Endothelial cell of umbilical vein (primary cell): ENCODE measurements around the gene DLD. TPM values are rescaled to one million over a fixed set of nuclear protein-coding genes. Genes with fewer than 3 reads are reported as not detected.
A peak's percentile ranks its signal among the peaks of the same experiment; 100 is the strongest.

ENCODE experiments used
- BruUV-seq: library from RNA; stranded (reverse); fragments of 400-500 nt; replicated peaks from 2 replicates; lab custom pipeline; 2021; lab: Mats Ljungman, UMichigan
- CTCF ChIA-PET: fragments of 300-600, 350-600 bp; sonication (Branson Sonifier 250); formaldehyde crosslinking; loops from one replicate; lab custom pipeline; 2021; ENCODE audit warnings: antibody characterized with exemption, inconsistent platforms; lab: Charles Lee
- POLR2A ChIA-PET: fragments of 300-600, 350-600 bp; sonication (Branson Sonifier 250); formaldehyde crosslinking; loops from one replicate; lab custom pipeline; 2021; ENCODE audit warnings: antibody characterized with exemption, inconsistent platforms; lab: Charles Lee
- DNase-seq: peaks from one replicate; pipeline ENCODE4 v3.0.0-alpha.2; 2011; ENCODE audit warnings: low read depth, low spot score
- FAIRE-seq: peaks from 2 replicates; lab custom pipeline; 2011; peaks lifted over from hg19 to GRCh38; lab: Jason Lieb, UNC
- H2AFZ ChIP-seq: 2 replicates; pipeline ENCODE4 v1.6.0; 2012; ENCODE audit warnings: low read depth, low read length, control low read depth, inconsistent platforms
- H3K27ac ChIP-seq: 2 replicates; pipeline ENCODE4 v1.5.1; 2011; ENCODE audit warnings: low read depth, mild to moderate bottlenecking, control low read depth, low read length, moderate library complexity; ENCODE audit not compliant: insufficient read depth
- H3K27me3 ChIP-seq, 2 experiments: 2 replicates each; pipeline versions ENCODE4 v1.6.0 to v1.6.1; 2011; ENCODE audit warnings: low read length in 2 of 2, mixed read lengths in 1 of 2; ENCODE audit not compliant: control insufficient read depth in 2 of 2, insufficient read depth in 2 of 2
- H3K36me3 ChIP-seq, 2 experiments: 2 replicates in 1 of 2; 3 replicates in 1 of 2; pipeline ENCODE4 v1.5.1; 2011; ENCODE audit warnings: low read length in 2 of 2, mild to moderate bottlenecking in 1 of 2, moderate library complexity in 1 of 2; ENCODE audit not compliant: control insufficient read depth in 2 of 2, insufficient read depth in 2 of 2; ENCODE audit errors: extremely low read depth in 1 of 2
- H3K4me1 ChIP-seq: 3 replicates; pipeline ENCODE4 v1.5.1; 2011; ENCODE audit warnings: mild to moderate bottlenecking, low read length; ENCODE audit not compliant: control insufficient read depth, insufficient read depth; ENCODE audit errors: extremely low read depth
- H3K4me2 ChIP-seq: 2 replicates; pipeline ENCODE4 v1.6.1; 2011; ENCODE audit warnings: low read length, control low read depth, mixed read lengths; ENCODE audit not compliant: insufficient read depth
- H3K4me3 ChIP-seq, 3 experiments: fragments of 200-600 bp in 1 of 3; sonication (generic), shearing (Covaris generic) in 1 of 3; replicated peaks in 1 of 3; 2 replicates each; pipeline ENCODE4 v1.5.1; 2011 to 2016; ENCODE audit warnings: control low read depth in 3 of 3, low read length in 3 of 3, mild to moderate bottlenecking in 2 of 3, inconsistent platforms in 1 of 3, low read depth in 1 of 3, moderate library complexity in 1 of 3; ENCODE audit not compliant: insufficient read depth in 1 of 3
- H3K79me2 ChIP-seq: 2 replicates; pipeline ENCODE4 v1.6.0; 2012; ENCODE audit warnings: low read length, inconsistent platforms; ENCODE audit not compliant: control insufficient read depth, insufficient read depth
- H3K9ac ChIP-seq: replicated peaks from 2 replicates; pipeline ENCODE3; 2011; ENCODE audit warnings: low read length, control low read depth; ENCODE audit not compliant: insufficient read depth; ENCODE audit errors: extremely low read depth
- H3K9me1 ChIP-seq: replicated peaks from 3 replicates; pipeline ENCODE4 v1.6.0; 2011; ENCODE audit warnings: mild to moderate bottlenecking, low read length; ENCODE audit not compliant: control insufficient read depth, insufficient read depth; ENCODE audit errors: extremely low read depth
- H3K9me3 ChIP-seq: replicated peaks from 2 replicates; pipeline ENCODE4 v1.5.1; 2012; ENCODE audit warnings: low read length, inconsistent platforms; ENCODE audit not compliant: control insufficient read depth, insufficient read depth
- H4K20me1 ChIP-seq: replicated peaks from 2 replicates; pipeline ENCODE3; 2011; ENCODE audit warnings: mild to moderate bottlenecking, low read length; ENCODE audit not compliant: control insufficient read depth, insufficient read depth; ENCODE audit errors: extremely low read depth
- CTCF ChIP-seq, 2 donors: IDR thresholded peaks; 1 replicate in 1 of 2; 2 replicates in 1 of 2; pipeline ENCODE4 v1.5.1; 2011; ENCODE audit warnings: low read length in 2 of 2, mild to moderate bottlenecking in 2 of 2, moderate library complexity in 2 of 2, control low read depth in 1 of 2, inconsistent platforms in 1 of 2, low read depth in 1 of 2; ENCODE audit not compliant: insufficient read depth in 1 of 2; ENCODE audit errors: extremely low read depth in 1 of 2
- EZH2 ChIP-seq: IDR thresholded peaks from 2 replicates; pipeline ENCODE4 v1.6.1; 2012; ENCODE audit warnings: borderline replicate concordance, low read depth, mild to moderate bottlenecking, moderate library complexity, low read length, inconsistent platforms; ENCODE audit not compliant: severe bottlenecking
- FOS ChIP-seq: IDR thresholded peaks from 2 replicates; pipeline ENCODE4 v1.6.1; 2011; ENCODE audit warnings: mild to moderate bottlenecking, low read length, moderate library complexity, borderline replicate concordance; ENCODE audit not compliant: insufficient read depth
- GATA2 ChIP-seq: IDR thresholded peaks from 2 replicates; pipeline ENCODE4 v1.7.0; 2011; ENCODE audit warnings: low read depth, mild to moderate bottlenecking, moderate library complexity, mixed read lengths, low read length; ENCODE audit not compliant: insufficient read length, insufficient read depth
- JUN ChIP-seq: IDR thresholded peaks from 2 replicates; pipeline ENCODE4 v1.6.1; 2011; ENCODE audit warnings: borderline replicate concordance, low read depth; ENCODE audit not compliant: insufficient read length, insufficient read depth
- MAX ChIP-seq: IDR thresholded peaks from 2 replicates; pipeline ENCODE4 v1.6.1; 2011; ENCODE audit not compliant: insufficient read depth, insufficient read length
- MYC ChIP-seq: IDR thresholded peaks from one replicate; pipeline ENCODE4 v1.6.1; 2011; ENCODE audit warnings: mild to moderate bottlenecking, low read depth, low read length
- POLR2A ChIP-seq: IDR thresholded peaks from 2 replicates; pipeline ENCODE4 v1.6.1; 2012; ENCODE audit warnings: low read depth, mild to moderate bottlenecking, control low read depth, low read length
- POLR2AphosphoS5 ChIP-seq: IDR thresholded peaks from 2 replicates; pipeline ENCODE4 v1.6.1; 2012; ENCODE audit warnings: low read depth, mild to moderate bottlenecking, control low read depth, low read length, moderate library complexity; ENCODE audit not compliant: insufficient read depth
- dilution Hi-C: fragments of 300-500 bp; cut with MboI; formaldehyde crosslinking; loops from one replicate; pipeline ENCODE4 v1.15.0; 2019; ENCODE audit warnings: low sequenced_read_pairs; ENCODE audit not compliant: extremely low pct_ligation_motif_present
- intact Hi-C: fragments of 100-400 bp; cut with micrococcal nuclease; formaldehyde crosslinking; loops from one replicate; pipeline ENCODE4 v1.10.0; 2022
- polyA plus RNA-seq, 4 experiments: library from polyadenylated mRNA; depleted of rRNA in 3 of 4; stranded (reverse) in 3 of 4; unstranded in 1 of 4; fragments of >200 nt; gene quantifications; 2 replicates each; pipeline versions ENCODE4 v1.2.1 to v1.2.3, GENCODE V29; 2011 to 2012; ENCODE audit warnings: missing spikeins in 1 of 4
- total RNA-seq: library from RNA; stranded (reverse); gene quantifications from 2 replicates; pipeline ENCODE4 v1.2.3, GENCODE V29; 2021

Gene DLD
- total and polyA plus RNA-seq, 2 donors (not counting 3 experiments of a cell fraction or from before 2014, with no cell fraction given) = 61.7 to 95.0 TPM

GRCh38 chr7:107918948-107919347, 28.0 kb downstream of the DLD start:
- intact Hi-C loops (no loop called here), dilution Hi-C loops (no loop called here)
- no peak for TF ChIP-seq FOS
- TF ChIP-seq JUN = no peak
- TF ChIP-seq EZH2 = no peak
- no peak for TF ChIP-seq MYC
- TF ChIP-seq GATA2 = no peak
- TF ChIP-seq POLR2AphosphoS5 = peak; percentile 13
- no peak for TF ChIP-seq POLR2A
- CTCF ChIA-PET = interaction anchor here (1.5 kb wide), 1 partner anchor 18 kb away, joined by 4 read pairs; no protein-coding TSS in a partner anchor
- DNase-seq (no peak), FAIRE-seq (no peak)
- H3K4me2 ChIP-seq = no peak overlapping the region
- H3K27ac ChIP-seq = no peak overlapping the region
- POLR2A ChIA-PET = no interaction called here
- H3K36me3 ChIP-seq = peaks cover 17 to 41% of the 10 kb centered on the region in 2 experiments
- no peaks in the 10 kb centered on the region for H3K27me3 ChIP-seq
- H3K9me3 ChIP-seq = no peaks in the 10 kb centered on the region
- H2AFZ ChIP-seq = no peak overlapping the region
- H3K9me1 ChIP-seq = no peaks in the 10 kb centered on the region
- peaks cover 1% of the 10 kb centered on the region for H3K79me2 ChIP-seq
- no peak overlapping the region for H3K9ac ChIP-seq
- H3K4me1 ChIP-seq = peaks cover 6% of the 10 kb centered on the region
- H3K4me3 ChIP-seq = no peak overlapping the region
- no TSS peak for BruUV-seq
- no peaks in the 10 kb centered on the region for H4K20me1 ChIP-seq

GRCh38 chr7:107920048-107920772, 29.2 kb downstream of the DLD start:
- Histone ChIP-seq H3K9me3 (no peaks in the 10 kb centered on the region), H3K79me2 (no peaks in the 10 kb centered on the region), H4K20me1 (no peaks in the 10 kb centered on the region), H3K9me1 (no peaks in the 10 kb centered on the region), H3K27ac (no peak overlapping the region), H3K36me3 (peaks cover 20 to 54% of the 10 kb centered on the region in 2 experiments), H2AFZ (no peak overlapping the region), H3K9ac (no peak overlapping the region), H3K4me2 (no peak overlapping the region), H3K4me1 (no peaks in the 10 kb centered on the region), H3K27me3 (no peaks in the 10 kb centered on the region), H3K4me3 (no peak overlapping the region)
- dilution Hi-C loops (no loop called here), intact Hi-C loops (no loop called here)
- FAIRE-seq (no peak), DNase-seq (peak; percentile 87)
- no peak for TF ChIP-seq GATA2
- no peak for TF ChIP-seq CTCF (IDR thresholded peaks at IDR 0.05; ENCODE audit: extremely low read depth in 1 of 2, insufficient read depth in 1 of 2, low read depth in 1 of 2, low read length in 2 of 2)
- TF ChIP-seq EZH2 = no peak
- peak; percentile 40 for TF ChIP-seq POLR2A
- TF ChIP-seq MAX = no peak
- TF ChIP-seq MYC = no peak
- no peak for TF ChIP-seq FOS
- TF ChIP-seq POLR2AphosphoS5 = peak; percentile 59
- TF ChIP-seq JUN = no peak
- POLR2A ChIA-PET = no interaction called here
- CTCF ChIA-PET = no interaction called here
- no TSS peak for BruUV-seq
